ENCODE results near the gene HSDL2.

- TF ChIP-seq, protein P1, sequence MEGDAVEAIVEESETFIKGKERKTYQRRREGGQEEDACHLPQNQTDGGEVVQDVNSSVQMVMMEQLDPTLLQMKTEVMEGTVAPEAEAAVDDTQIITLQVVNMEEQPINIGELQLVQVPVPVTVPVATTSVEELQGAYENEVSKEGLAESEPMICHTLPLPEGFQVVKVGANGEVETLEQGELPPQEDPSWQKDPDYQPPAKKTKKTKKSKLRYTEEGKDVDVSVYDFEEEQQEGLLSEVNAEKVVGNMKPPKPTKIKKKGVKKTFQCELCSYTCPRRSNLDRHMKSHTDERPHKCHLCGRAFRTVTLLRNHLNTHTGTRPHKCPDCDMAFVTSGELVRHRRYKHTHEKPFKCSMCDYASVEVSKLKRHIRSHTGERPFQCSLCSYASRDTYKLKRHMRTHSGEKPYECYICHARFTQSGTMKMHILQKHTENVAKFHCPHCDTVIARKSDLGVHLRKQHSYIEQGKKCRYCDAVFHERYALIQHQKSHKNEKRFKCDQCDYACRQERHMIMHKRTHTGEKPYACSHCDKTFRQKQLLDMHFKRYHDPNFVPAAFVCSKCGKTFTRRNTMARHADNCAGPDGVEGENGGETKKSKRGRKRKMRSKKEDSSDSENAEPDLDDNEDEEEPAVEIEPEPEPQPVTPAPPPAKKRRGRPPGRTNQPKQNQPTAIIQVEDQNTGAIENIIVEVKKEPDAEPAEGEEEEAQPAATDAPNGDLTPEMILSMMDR (conservative IDR thresholded peaks at IDR 0.05 in 1 of 2, IDR thresholded peaks at IDR 0.05 in 1 of 2; ENCODE audit: extremely low read depth in 1 of 2, insufficient read depth in 1 of 2, low read depth in 1 of 2, low read length in 2 of 2), result no peak
- no peak for TF ChIP-seq EZH2 (IDR thresholded peaks at IDR 0.05; ENCODE audit: borderline replicate concordance, low read length)
These were observed 113.7 kb downstream of the HSDL2 start for GRCh38 chr9:112493393-112494137.

Data from mammary epithelial cell (primary cell).